IMR-90 (cell line): Measurements from ENCODE around the gene IL22RA2. TPM values are rescaled to one million over a fixed set of nuclear protein-coding genes. Genes with fewer than 3 reads are reported as not detected.

Experiments
- ATAC-seq: fragments of 200-7000 bp; cut with Tn5 transposase; 2 replicates; pipeline ENCODE4 v1.9.1; 2020; ENCODE audit warnings: low read depth, mild to moderate bottlenecking, moderate library complexity
- BruUV-seq: library from RNA; stranded (reverse); fragments of 400-500 nt; replicated peaks from 2 replicates; lab custom pipeline; 2021; lab: Mats Ljungman, UMichigan
- CTCF ChIA-PET: fragments of 300-600 bp; formaldehyde crosslinking; extraction: SDS; loops from one replicate; lab custom pipeline; 2021; ENCODE audit warnings: antibody characterized with exemption; lab: Yijun Ruan, JAX
- POLR2A ChIA-PET: fragments of 300-600 bp; sonication (Branson Sonifier 250); formaldehyde crosslinking; loops from one replicate; lab custom pipeline; 2022; ENCODE audit warnings: antibody characterized with exemption; ENCODE audit not compliant: unreplicated experiment; lab: Charles Lee
- DNase-seq: peaks from one replicate; pipeline ENCODE4 v3.0.0; 2013
- H2AFZ ChIP-seq: replicated peaks from 2 replicates; pipeline ENCODE3; 2013; ENCODE audit warnings: low read length, mild to moderate bottlenecking; ENCODE audit not compliant: poor library complexity
- H2AK5ac ChIP-seq: 2 replicates; pipeline ENCODE4 v1.6.1; 2013; ENCODE audit warnings: low read depth, low read length, inconsistent platforms
- H2AK9ac ChIP-seq: replicated peaks from 2 replicates; pipeline ENCODE3; 2013; ENCODE audit warnings: mild to moderate bottlenecking, low read depth, low read length, moderate library complexity; ENCODE audit not compliant: poor library complexity
- H2BK120ac ChIP-seq: 2 replicates; pipeline ENCODE4 v1.6.1; 2013; ENCODE audit warnings: low read depth, low read length, inconsistent platforms
- H2BK15ac ChIP-seq: 3 replicates; pipeline ENCODE4 v1.6.1; 2013; ENCODE audit warnings: low read depth, low read length, inconsistent platforms
- H2BK20ac ChIP-seq: 2 replicates; pipeline ENCODE4 v1.6.1; 2013; ENCODE audit warnings: low read depth, mild to moderate bottlenecking, inconsistent platforms, low read length, moderate library complexity
- H2BK5ac ChIP-seq: 2 replicates; pipeline ENCODE4 v1.6.1; 2013; ENCODE audit warnings: mild to moderate bottlenecking, low read depth, low read length, inconsistent platforms; ENCODE audit not compliant: poor library complexity, severe bottlenecking
- H3K14ac ChIP-seq: replicated peaks from 2 replicates; pipeline ENCODE4 v1.6.1; 2013; ENCODE audit warnings: low read depth, low read length, inconsistent platforms
- H3K18ac ChIP-seq: 2 replicates; pipeline ENCODE4 v1.6.1; 2013; ENCODE audit warnings: low read depth, low read length, control low read depth
- H3K23ac ChIP-seq: 2 replicates; pipeline ENCODE4 v1.6.1; 2013; ENCODE audit warnings: low read depth, low read length, inconsistent platforms
- H3K27ac ChIP-seq: 2 replicates; pipeline ENCODE4 v1.5.1; 2013; ENCODE audit warnings: mild to moderate bottlenecking, control low read depth, low read length; ENCODE audit not compliant: insufficient read depth
- H3K27me3 ChIP-seq: 2 replicates; pipeline ENCODE4 v1.6.1; 2013; ENCODE audit warnings: low read length; ENCODE audit not compliant: control insufficient read depth, insufficient read depth
- H3K36me3 ChIP-seq: 2 replicates; pipeline ENCODE4 v1.6.1; 2013; ENCODE audit warnings: low read length, mixed read lengths; ENCODE audit not compliant: control insufficient read depth, insufficient read depth
- H3K4ac ChIP-seq: 2 replicates; pipeline ENCODE4 v1.6.1; 2013; ENCODE audit warnings: low read depth, low read length, inconsistent platforms
- H3K4me1 ChIP-seq: 2 replicates; pipeline ENCODE4 v1.6.1; 2013; ENCODE audit warnings: low read length, mixed read lengths; ENCODE audit not compliant: control insufficient read depth, insufficient read depth
- H3K4me2 ChIP-seq: 2 replicates; pipeline ENCODE4 v1.6.1; 2013; ENCODE audit warnings: low read depth, mild to moderate bottlenecking, control low read depth, low read length, moderate library complexity
- H3K4me3 ChIP-seq: 2 replicates; pipeline ENCODE4 v1.5.1; 2013; ENCODE audit warnings: low read depth, mild to moderate bottlenecking, control low read depth, low read length, moderate library complexity; ENCODE audit not compliant: insufficient read depth
- H3K56ac ChIP-seq: 2 replicates; pipeline ENCODE4 v1.6.1; 2013; ENCODE audit warnings: low read length, inconsistent platforms; ENCODE audit not compliant: insufficient read depth; ENCODE audit errors: extremely low read depth
- H3K79me1 ChIP-seq, 2 experiments: 2 replicates each; pipeline ENCODE4 v1.6.1; 2013; ENCODE audit warnings: low read length in 2 of 2, inconsistent platforms in 1 of 2, low read depth in 1 of 2
- H3K9ac ChIP-seq: 2 replicates; pipeline ENCODE4 v1.6.1; 2013; ENCODE audit warnings: low read depth, low read length, control low read depth
- H3K9me1 ChIP-seq: 2 replicates; pipeline ENCODE4 v1.6.1; 2013; ENCODE audit warnings: low read length, inconsistent platforms; ENCODE audit not compliant: insufficient read depth
- H3K9me3 ChIP-seq: 2 replicates; pipeline ENCODE4 v1.6.1; 2013; ENCODE audit warnings: low read length; ENCODE audit not compliant: control insufficient read depth, insufficient read depth
- H4K20me1 ChIP-seq: 2 replicates; pipeline ENCODE4 v1.6.1; 2013; ENCODE audit warnings: low read length, inconsistent platforms; ENCODE audit not compliant: insufficient read depth
- H4K5ac ChIP-seq: 2 replicates; pipeline ENCODE4 v1.6.1; 2013; ENCODE audit warnings: mild to moderate bottlenecking, low read depth, low read length, control low read depth
- H4K8ac ChIP-seq, 2 experiments: 2 replicates each; pipeline ENCODE4 v1.6.1; 2013; ENCODE audit warnings: low read depth in 2 of 2, low read length in 2 of 2, control low read depth in 1 of 2, inconsistent platforms in 1 of 2
- H4K91ac ChIP-seq: 2 replicates; pipeline ENCODE4 v1.6.1; 2013; ENCODE audit warnings: low read depth, low read length, inconsistent platforms; ENCODE audit not compliant: insufficient read depth
- CEBPB ChIP-seq: IDR thresholded peaks from 2 replicates; pipeline ENCODE4 v1.6.1; 2012; ENCODE audit warnings: low read depth, low read length, improper control_type of control experiment
- CHD1 ChIP-seq: IDR thresholded peaks from 2 replicates; pipeline ENCODE4 v1.6.1; 2012; ENCODE audit warnings: low read depth, low read length, improper control_type of control experiment
- ELK1 ChIP-seq: fragments of 150-350 bp; IDR thresholded peaks from 2 replicates; pipeline ENCODE4 v1.6.1; 2016; ENCODE audit warnings: low read depth, mild to moderate bottlenecking, low read length, moderate library complexity, borderline replicate concordance
- MAZ ChIP-seq: IDR thresholded peaks from 2 replicates; pipeline ENCODE4 v1.6.1; 2012; ENCODE audit warnings: low read depth, mild to moderate bottlenecking, low read length, improper control_type of control experiment, moderate library complexity, borderline replicate concordance
- MXI1 ChIP-seq: IDR thresholded peaks from 2 replicates; pipeline ENCODE4 v1.6.1; 2012; ENCODE audit warnings: low read depth, mild to moderate bottlenecking, low read length, moderate library complexity, borderline replicate concordance
- NFE2L2 ChIP-seq: fragments of 150-350 bp; IDR thresholded peaks from 2 replicates; pipeline ENCODE4 v1.6.1; 2016; ENCODE audit warnings: low read depth, mild to moderate bottlenecking, low read length
- RAD21 ChIP-seq: IDR thresholded peaks from 2 replicates; pipeline ENCODE4 v1.6.1; 2012; ENCODE audit warnings: low read length, improper control_type of control experiment
- SMC3 ChIP-seq: fragments of 150-350 bp; IDR thresholded peaks from 2 replicates; pipeline ENCODE4 v1.6.1; 2016; ENCODE audit warnings: low read depth, mild to moderate bottlenecking, antibody characterized with exemption, low read length, moderate library complexity
- USF2 ChIP-seq: fragments of 150-350 bp; IDR thresholded peaks from 2 replicates; pipeline ENCODE4 v1.6.1; 2017; ENCODE audit warnings: mild to moderate bottlenecking, antibody characterized with exemption, low read length, low read depth
- WGBS, 2 experiments: methylation state at CpG; one replicate each; pipeline versions ENCODE4 v1.1.5 to v1.1.7; 2013; ENCODE audit warnings: missing lambda C conversion rate in 2 of 2; ENCODE audit not compliant: insufficient read length in 1 of 2; ENCODE audit errors: extremely low coverage in 2 of 2; 5-methylcytosine and 5-hydroxymethylcytosine counted together
- dilution Hi-C: fragments of 300-500 bp; cut with HindIII; formaldehyde crosslinking; loops from one replicate; pipeline ENCODE4 v1.14.3; 2018; ENCODE audit warnings: low sequenced_read_pairs; ENCODE audit not compliant: unreplicated experiment
- in situ Hi-C: fragments of 300-500 bp; cut with MboI; formaldehyde crosslinking; loops from 3 replicates; pipeline ENCODE4 v1.14.3; 2019; ENCODE audit warnings: low sequenced_read_pairs, inconsistent platforms, mixed read lengths
- intact Hi-C: fragments of 100-400 bp; cut with micrococcal nuclease; formaldehyde crosslinking; loops from 2 replicates; pipeline ENCODE4 v1.10.0; 2022
- polyA plus RNA-seq, 3 experiments: library from polyadenylated mRNA; depleted of rRNA; stranded (reverse); fragments of >200 nt; gene quantifications; 2 replicates each; pipeline ENCODE4 v1.2.3, GENCODE V29; 2012; ENCODE audit warnings: low replicate concordance in 1 of 3
- total RNA-seq: library from RNA; depleted of rRNA; stranded (reverse); fragments of >200 nt; gene quantifications from 2 replicates; pipeline ENCODE4 v1.2.3, GENCODE V29; 2012

IL22RA2 gene
- total and polyA plus RNA-seq, 2 of the 4 experiments (the other 2 are of a cell fraction): not detected

DNA sequence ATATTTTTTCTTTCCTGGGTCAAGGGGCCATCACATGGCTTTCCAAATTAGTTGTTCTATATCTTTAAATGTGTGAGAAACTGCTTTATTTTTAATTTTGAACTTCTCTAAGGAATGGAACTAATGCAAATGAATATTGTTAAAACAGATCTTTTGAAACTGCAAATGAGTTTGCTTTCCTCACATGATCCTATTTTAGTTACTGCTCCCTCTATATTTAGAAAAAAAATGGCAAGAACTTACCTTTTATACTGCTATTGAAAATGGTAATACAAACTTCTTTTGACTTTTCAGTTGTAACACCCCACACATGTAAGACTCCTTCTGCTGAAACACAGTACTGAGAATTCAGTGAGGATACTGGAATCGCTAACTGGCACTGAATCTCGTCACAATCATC is 29.8 kb upstream of the IL22RA2 start:
- in situ Hi-C loops: no loop called here
- H2BK20ac ChIP-seq: no peak overlapping the region
- no peak overlapping the region for H2BK120ac ChIP-seq
- POLR2A ChIA-PET: no interaction called here
- H2AFZ ChIP-seq: no peak overlapping the region
- WGBS, 2 experiments: no CpG with 5 or more reads among the region's 2 CpGs
- CTCF ChIA-PET: no interaction called here
- dilution Hi-C loops: no loop called here
- no peak overlapping the region for H3K56ac ChIP-seq
- BruUV-seq: no TSS peak
- no peak overlapping the region for H2AK9ac ChIP-seq
- H3K14ac ChIP-seq: no peak overlapping the region
- H2BK5ac ChIP-seq: no peak overlapping the region
- no peaks in the 10 kb centered on the region; the same call in 1 of the 2 replicates for H3K9me3 ChIP-seq
- H4K20me1 ChIP-seq: no peaks in the 10 kb centered on the region
- H3K79me1 ChIP-seq: peaks cover 3 to 9% of the 10 kb centered on the region in 2 experiments; a peak in 2 of 4 replicates
- H3K18ac ChIP-seq: no peak overlapping the region
- H4K5ac ChIP-seq: no peak overlapping the region
- H3K36me3 ChIP-seq: peaks cover 26% of the 10 kb centered on the region
- H4K91ac ChIP-seq: no peak overlapping the region
- no peaks in the 10 kb centered on the region for H3K27me3 ChIP-seq
- no peak overlapping the region for H3K9ac ChIP-seq
- no peak overlapping the region for H3K4ac ChIP-seq
- H3K23ac ChIP-seq: no peak overlapping the region
- H3K4me1 ChIP-seq: no peaks in the 10 kb centered on the region
- no peak overlapping the region for H4K8ac ChIP-seq
- H2AK5ac ChIP-seq: no peak overlapping the region
- H2BK15ac ChIP-seq: no peak overlapping the region
- no peak overlapping the region for H3K4me2 ChIP-seq
- TF ChIP-seq CHD1 (no peak), SMC3 (no peak), ELK1 (no peak), RAD21 (no peak), CEBPB (no peak), MXI1 (no peak), USF2 (no peak), MAZ (no peak), NFE2L2 (no peak)
- intact Hi-C loops: no loop called here
- ATAC-seq (no peak), DNase-seq (no peak)
- no peaks in the 10 kb centered on the region for H3K9me1 ChIP-seq
- H3K4me3 ChIP-seq: no peak overlapping the region
- no peak overlapping the region for H3K27ac ChIP-seq
